ENCODE results near the gene CACNA1A.

- TF ChIP-seq CTCF (conservative IDR thresholded peaks at IDR 0.05) (no peak), ZFX (IDR thresholded peaks at IDR 0.05) (no peak)
These were observed 166.4 kb downstream of the CACNA1A start for GRCh38 chr19:13339869-13340268.

All from C4-2B (cell line).